Urothelium cell line (cell line): ENCODE data around the gene EEFSEC.

Source experiments
- DNase-seq: peaks from one replicate; pipeline ENCODE4 v3.0.0; 2011; ENCODE audit warnings: low spot score, mixed read lengths
- FAIRE-seq: peaks from 2 replicates; lab custom pipeline; 2011; peaks lifted over from hg19 to GRCh38; lab: Jason Lieb, UNC

EEFSEC gene

GRCh38 chr3:128345196-128345595 lies 191.9 kb downstream of the EEFSEC start:
- FAIRE-seq (no peak), DNase-seq (no peak)

GRCh38 chr3:128346562-128346961 lies 193.3 kb downstream of the EEFSEC start:
- DNase-seq: no peak
- FAIRE-seq: no peak

DNA sequence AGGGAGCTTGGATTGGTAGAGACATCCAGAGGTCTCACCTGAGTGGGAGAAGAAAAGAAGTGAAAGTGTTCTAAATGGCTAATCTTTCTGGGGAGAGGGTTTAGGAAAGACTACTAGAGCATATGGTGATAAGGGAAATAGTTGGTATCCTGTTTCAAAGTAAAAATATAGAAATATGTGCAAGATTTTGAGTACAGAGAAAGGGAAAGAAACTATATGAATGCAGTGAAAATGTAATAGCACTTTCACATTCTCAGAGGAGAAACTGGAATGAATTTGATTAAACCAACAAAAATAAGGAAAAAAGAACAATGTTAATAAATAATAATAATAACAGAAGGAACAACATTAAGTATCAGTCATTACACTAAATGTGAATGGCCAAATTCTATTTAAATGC lies 194.0 kb downstream of the EEFSEC start:
- no peak for FAIRE-seq
- DNase-seq: no peak

DNA sequence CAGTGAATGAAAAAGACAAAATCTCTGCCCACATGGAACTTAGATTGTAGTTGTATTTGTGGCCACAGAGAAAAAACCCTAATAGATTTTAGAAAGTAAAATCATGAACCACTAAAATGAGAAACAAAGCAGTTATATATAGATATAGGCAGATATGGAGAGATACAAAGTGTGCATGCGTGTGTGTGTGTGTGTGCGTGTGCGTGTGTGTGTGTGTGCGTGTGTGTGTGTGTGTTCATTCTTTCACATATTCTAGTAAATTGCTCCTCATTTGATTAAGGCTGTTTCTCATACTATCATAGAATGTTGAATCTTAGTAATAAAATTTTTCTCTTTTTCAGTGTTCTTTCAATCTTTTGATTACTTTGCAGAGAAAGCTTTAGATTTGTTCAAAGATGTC lies 194.8 kb downstream of the EEFSEC start:
- no peak for FAIRE-seq
- no peak for DNase-seq

- no peak for DNase-seq
- FAIRE-seq: no peak
Measured at GRCh38 chr3:128348805-128349531, 195.7 kb downstream of the EEFSEC start.

GRCh38 chr3:128349963-128350599 lies 196.8 kb downstream of the EEFSEC start:
- FAIRE-seq (no peak), DNase-seq (no peak)

DNA sequence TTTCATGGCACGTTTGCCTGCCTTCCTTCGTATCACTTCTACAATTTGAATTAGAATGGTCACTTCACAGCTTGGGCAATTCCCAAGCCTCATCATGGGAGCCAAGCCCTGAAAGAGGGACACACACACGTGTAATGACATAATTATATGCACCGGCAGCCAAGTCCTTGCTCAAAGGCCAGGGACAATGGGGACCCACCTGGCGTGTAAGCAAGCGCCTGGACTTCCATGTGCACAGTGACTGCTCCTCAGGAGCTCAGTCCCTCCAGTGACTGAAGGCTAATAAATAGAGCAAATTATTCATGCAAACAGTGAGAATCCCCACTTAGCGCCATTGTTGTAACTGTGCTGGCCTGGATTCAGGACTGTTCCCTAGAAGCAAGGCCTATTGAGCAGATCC lies 198.3 kb downstream of the EEFSEC start:
- DNase-seq (no peak), FAIRE-seq (no peak)

DNA sequence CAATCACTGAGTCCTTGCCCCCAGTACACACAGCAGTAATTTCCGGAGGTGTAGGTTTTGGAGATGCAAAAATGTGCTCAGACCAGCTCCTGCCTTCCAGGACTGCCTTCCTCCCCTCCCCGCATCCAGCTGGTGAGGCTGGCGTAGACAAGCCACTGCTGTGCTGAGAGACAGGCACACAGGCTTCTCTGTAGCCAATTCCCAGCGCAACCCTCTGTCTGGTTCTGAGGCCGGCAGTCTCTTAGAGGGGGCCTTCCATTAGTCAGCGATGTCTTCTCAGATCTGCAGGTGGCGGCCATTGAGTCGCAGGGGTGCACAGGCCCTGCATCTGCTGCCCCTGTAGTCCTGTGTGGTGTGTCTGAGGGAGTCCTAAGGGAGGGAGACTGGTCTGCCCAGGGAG lies 199.0 kb downstream of the EEFSEC start:
- FAIRE-seq: no peak
- DNase-seq: no peak

GRCh38 chr3:128353361-128353965 lies 200.2 kb downstream of the EEFSEC start:
- DNase-seq: no peak
- no peak for FAIRE-seq

GRCh38 chr3:128353991-128354687 lies 200.9 kb downstream of the EEFSEC start:
- FAIRE-seq (no peak), DNase-seq (no peak)

DNA sequence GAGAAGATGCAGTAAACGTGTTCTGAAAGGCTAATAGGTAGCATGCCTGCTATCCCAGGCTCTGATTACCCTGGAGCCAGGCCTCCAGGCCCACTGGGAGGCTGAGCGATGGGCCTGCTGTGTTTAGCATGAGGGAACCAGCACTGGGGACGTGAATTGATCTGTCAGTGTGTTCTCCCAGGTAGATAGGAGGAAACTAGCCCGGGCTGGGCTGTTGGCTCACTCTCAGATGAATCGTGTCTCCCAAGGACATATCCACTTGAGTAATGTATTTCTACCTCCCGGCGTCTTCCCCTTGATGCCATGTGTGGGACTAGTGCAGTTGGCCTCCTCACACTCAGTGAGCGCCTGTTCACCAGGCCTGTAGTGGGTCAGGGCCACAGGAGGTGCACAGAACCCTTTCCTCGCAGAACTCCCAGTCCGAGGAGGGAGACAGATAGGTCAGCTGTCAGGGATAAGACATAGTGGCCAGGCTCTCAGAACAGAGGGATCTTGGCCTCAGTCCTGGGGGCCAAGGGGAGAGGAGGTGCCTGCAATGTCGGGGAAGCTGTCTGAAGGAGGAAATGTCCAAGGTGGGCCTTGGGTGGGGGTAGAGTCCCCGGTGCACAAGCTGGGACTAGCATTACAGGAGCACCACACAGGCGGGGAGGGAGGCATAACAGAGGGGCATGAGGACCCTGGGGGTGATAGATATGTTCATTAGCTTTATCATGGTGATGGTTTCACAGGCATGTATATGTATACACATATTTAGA lies 201.7 kb downstream of the EEFSEC start:
- DNase-seq (no peak), FAIRE-seq (no peak)

GRCh38 chr3:128355543-128355919 lies 202.2 kb downstream of the EEFSEC start:
- no peak for FAIRE-seq
- no peak for DNase-seq

DNA sequence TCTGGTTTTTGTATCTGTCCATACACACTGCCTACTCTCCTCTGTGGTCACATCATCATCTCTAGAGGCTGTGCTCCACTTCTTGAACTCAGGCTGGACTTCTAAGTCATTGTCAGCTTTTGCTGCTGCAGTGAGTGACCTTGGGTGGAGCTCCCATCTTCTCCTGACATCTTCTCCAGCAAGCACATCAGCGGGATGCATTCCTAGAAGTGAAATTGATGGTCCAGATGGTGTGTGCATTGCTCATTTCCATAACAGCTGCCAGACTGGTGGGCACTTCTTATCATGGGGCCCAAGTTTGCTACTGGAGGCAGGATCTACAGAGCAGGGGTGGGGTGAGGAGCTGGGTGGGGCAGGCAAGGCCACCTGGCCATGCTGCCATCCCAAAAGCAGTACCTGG lies 203.5 kb downstream of the EEFSEC start:
- no peak for DNase-seq
- no peak for FAIRE-seq

DNA sequence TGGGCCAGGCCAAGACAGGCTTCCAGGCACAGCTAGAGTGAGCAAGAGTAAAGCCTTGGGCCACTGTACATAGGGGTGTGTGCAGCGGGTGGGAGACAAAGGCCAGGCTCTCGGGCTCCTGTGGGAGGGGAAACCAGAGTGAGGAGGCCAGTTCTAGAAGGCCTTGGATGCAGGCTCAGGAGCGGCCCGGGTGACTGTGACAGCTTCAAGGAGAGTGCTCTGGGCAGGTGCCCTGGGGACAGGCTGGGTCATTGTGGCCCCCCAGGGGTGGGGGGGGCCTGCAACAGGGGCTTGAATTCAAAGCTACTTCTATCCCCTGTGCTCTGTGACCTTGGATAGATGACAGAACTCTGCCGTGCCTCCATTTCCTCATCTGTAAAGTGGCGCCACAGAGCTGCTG lies 204.3 kb downstream of the EEFSEC start:
- DNase-seq (no peak), FAIRE-seq (no peak)

DNA sequence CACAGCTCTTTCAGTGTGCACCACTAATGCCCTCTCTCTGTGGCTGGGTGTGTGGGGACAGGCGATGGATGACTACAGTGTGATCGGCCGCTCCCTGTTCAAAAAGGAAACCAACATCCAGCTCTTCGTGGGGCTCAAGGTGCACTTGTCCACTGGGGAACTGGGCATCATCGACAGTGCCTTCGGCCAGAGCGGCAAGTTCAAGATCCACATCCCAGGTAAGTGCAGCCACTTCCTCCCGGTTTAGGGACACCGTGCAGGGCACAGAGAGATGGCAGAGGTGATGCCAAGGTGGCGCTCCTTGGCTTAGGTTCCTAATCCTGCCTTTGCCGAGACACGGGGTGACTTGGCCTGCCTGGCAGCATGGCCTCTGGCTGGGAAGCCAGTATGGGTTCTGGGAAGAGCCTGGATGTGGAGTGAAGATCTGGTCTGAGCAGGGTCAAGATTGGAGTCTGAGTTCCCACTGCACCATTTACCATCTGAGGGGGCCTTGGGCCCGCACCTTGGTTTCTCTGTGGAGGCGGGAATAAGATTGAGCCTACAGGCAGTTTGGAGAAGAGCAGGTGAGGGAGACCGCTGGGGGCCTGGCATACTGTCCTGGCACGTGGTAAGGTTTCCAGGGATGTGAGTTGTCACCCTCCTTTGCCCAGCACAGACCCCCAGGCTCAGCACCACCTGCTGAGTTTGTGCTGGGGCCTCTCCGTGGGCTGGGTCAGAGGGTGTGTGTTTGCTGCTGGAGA lies 205.0 kb downstream of the EEFSEC start:
- no peak for FAIRE-seq
- DNase-seq: no peak

DNA sequence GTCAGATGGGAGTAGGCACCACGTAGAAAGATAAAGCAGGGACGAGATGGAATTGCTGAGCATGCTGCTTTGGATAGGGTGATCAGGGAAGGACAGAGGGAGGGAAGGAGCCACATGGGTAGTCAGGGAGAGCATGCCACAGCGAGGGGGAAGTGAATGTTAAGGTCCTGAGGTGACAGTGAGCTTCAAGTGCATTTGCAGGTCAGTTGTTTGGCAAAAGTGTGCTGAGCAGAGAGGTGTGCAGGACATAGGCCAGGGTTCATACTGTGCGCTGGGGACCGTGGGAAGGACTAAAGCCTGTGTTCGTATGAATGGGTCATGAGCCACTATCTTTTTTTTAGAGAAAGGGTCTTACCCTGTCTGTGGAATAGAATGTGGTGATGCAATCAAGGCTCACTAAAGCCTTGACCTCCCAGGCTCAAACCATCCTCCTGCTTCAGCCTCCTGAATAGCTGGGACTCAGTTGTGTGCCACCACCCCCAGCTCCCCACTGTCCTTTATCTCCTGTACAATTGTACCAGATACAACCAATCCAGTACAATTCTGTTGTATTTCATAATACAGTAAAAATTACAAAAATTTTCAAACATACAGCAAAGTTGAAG lies 205.9 kb downstream of the EEFSEC start:
- FAIRE-seq (no peak), DNase-seq (no peak)

DNA sequence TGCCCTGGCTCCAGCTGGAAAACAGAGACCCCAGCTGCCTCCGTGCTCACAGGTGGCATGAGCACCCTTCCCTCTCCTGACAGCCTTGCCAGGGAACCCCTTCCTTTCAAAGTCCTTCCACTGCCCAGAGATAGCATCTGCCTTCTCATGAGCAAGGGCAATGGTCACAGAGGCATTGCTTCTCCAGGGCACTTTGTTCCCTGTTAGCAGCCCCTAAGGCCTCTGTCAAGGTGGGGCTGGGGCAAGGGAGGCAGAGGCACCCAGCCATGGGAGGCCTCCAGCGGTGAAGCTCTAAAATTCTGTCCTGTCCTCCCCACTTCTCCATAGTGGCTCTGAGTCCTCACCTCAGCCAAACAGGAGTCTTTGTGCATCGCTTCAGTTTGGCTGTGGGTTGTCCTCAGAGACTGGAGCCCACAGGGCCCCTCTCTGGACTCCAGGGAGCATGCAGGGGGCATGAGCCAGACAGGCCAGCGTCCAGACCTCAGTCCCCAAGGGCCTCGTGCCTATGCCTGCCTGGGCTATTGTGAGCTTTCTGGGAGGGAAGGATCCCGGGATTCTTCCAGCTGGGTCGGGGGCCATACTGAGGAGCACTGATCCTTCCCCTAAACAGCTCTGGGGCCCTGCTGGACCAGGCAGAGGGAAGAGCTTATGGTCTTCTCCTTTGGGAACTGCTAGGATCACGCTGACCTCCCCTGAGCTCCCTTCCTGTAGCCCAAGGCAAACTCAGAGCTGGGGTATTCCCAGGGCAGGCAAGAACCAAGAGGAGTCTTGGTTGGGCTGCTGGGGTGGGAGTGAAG lies 206.8 kb downstream of the EEFSEC start:
- FAIRE-seq: no peak
- no peak for DNase-seq

DNA sequence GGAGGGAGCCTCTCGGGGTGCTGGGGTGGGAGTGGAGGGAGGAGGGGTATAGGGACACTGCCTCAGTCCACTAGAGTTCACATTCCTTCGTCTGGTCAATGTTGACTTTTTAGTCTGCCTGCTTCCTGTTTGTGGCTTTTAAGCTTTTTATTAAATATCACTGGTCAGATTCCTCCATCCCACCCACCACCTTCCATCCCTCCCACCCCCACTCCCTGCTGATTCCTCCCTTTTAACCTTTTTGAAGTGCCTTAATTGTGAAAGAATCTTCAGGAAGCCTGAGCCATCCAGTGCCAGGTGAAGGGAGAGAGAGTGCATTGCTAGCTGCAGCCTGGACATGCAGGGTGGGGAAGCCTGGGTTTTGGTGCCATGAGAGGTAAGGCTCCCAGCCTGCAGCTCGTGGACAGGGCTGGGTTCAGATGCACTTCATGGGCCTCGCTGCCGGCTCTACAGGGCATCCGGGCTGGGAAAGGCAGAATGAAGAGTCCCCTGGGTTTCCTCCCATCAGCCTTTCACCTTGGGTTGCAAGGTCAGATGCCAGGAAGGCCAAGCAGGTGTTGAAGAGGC lies 207.5 kb downstream of the EEFSEC start:
- DNase-seq: no peak
- no peak for FAIRE-seq
